Measurements from ENCODE around the gene SLC29A2. TPM values are rescaled to one million over a fixed set of nuclear protein-coding genes. Genes with fewer than 3 reads are reported as not detected.

Gene SLC29A2
- total RNA-seq, 4 donors from 2014 or later: 3.7 to 30.7 (median 15.5) TPM

GRCh38 chr11:66331542-66332370 lies 39.8 kb downstream of the SLC29A2 start:
- TF ChIP-seq CTCF (IDR thresholded peaks at IDR 0.05; ENCODE audit: low read depth): no peak

GRCh38 chr11:66330931-66331330 lies 40.6 kb downstream of the SLC29A2 start:
- TF ChIP-seq CTCF (IDR thresholded peaks at IDR 0.05; ENCODE audit: low read depth): no peak

GRCh38 chr11:66329165-66329673 lies 42.3 kb downstream of the SLC29A2 start:
- TF ChIP-seq CTCF (IDR thresholded peaks at IDR 0.05; ENCODE audit: low read depth): no peak

GRCh38 chr11:66328302-66329144 lies 43.0 kb downstream of the SLC29A2 start:
- no peak for TF ChIP-seq CTCF (IDR thresholded peaks at IDR 0.05; ENCODE audit: low read depth)

- TF ChIP-seq CTCF (IDR thresholded peaks at IDR 0.05; ENCODE audit: low read depth): no peak
Measured at GRCh38 chr11:66328031-66328301, 43.6 kb downstream of the SLC29A2 start.

- no peak for TF ChIP-seq CTCF (IDR thresholded peaks at IDR 0.05; ENCODE audit: low read depth)
Measured at GRCh38 chr11:66327171-66328030, 44.2 kb downstream of the SLC29A2 start.
